Ecto neural progenitor cell (in vitro differentiated cells): ENCODE measurements around the gene ADH5.
"Not testable (repeated sequence)": the region's sequence is repeated elsewhere in the genome, so short reads cannot be mapped to it uniquely, and the experiment has no call there.

Source experiments
- DNase-seq: peaks from one replicate; pipeline ENCODE4 v3.0.0-alpha.2; 2018; ENCODE audit warnings: low spot score

Gene ADH5

GRCh38 chr4:99084595-99084994, 4.0 kb downstream of the ADH5 start:
- no peak for DNase-seq

GRCh38 chr4:99082192-99082591, 6.4 kb downstream of the ADH5 start:
- no peak for DNase-seq

GRCh38 chr4:99080869-99081268, 7.7 kb downstream of the ADH5 start:
- not testable (repeated sequence) for DNase-seq

GRCh38 chr4:99079625-99080295, 8.8 kb downstream of the ADH5 start:
- no peak for DNase-seq

GRCh38 chr4:99078931-99079624, 9.5 kb downstream of the ADH5 start:
- no peak for DNase-seq

- DNase-seq = no peak
Observed at GRCh38 chr4:99078336-99078735, 10.3 kb downstream of the ADH5 start.

- DNase-seq = no peak
Observed at GRCh38 chr4:99077177-99077576, 11.4 kb downstream of the ADH5 start.

- DNase-seq = no peak
Observed at GRCh38 chr4:99076292-99076976, 12.2 kb downstream of the ADH5 start.

GRCh38 chr4:99074816-99075215, 13.8 kb downstream of the ADH5 start:
- no peak for DNase-seq

GRCh38 chr4:99071159-99071558, 17.4 kb downstream of the ADH5 start:
- DNase-seq = no peak

GRCh38 chr4:99067617-99068016, 21.0 kb downstream of the ADH5 start:
- DNase-seq = no peak

GRCh38 chr4:99065521-99065920, 23.1 kb downstream of the ADH5 start:
- not testable (repeated sequence) for DNase-seq

GRCh38 chr4:99062120-99062519, 26.5 kb downstream of the ADH5 start:
- no peak for DNase-seq

- no peak for DNase-seq
Observed at GRCh38 chr4:99061048-99061700, 27.4 kb downstream of the ADH5 start.

GRCh38 chr4:99059550-99059949, 29.0 kb downstream of the ADH5 start:
- no peak for DNase-seq

GRCh38 chr4:99058228-99058627, 30.4 kb downstream of the ADH5 start:
- DNase-seq = no peak

- no peak for DNase-seq
Observed at GRCh38 chr4:99054428-99054994, 34.1 kb downstream of the ADH5 start.

- no peak for DNase-seq
Observed at GRCh38 chr4:99052902-99053301, 35.7 kb downstream of the ADH5 start.

GRCh38 chr4:99047710-99048109, 40.9 kb downstream of the ADH5 start:
- no peak for DNase-seq

- DNase-seq = no peak
Observed at GRCh38 chr4:99043346-99043745, 45.2 kb downstream of the ADH5 start.

- no peak for DNase-seq
Observed at GRCh38 chr4:99038213-99038612, 50.4 kb downstream of the ADH5 start.

- no peak for DNase-seq
Observed at GRCh38 chr4:99033956-99034355, 54.6 kb downstream of the ADH5 start.
